Measurements from ENCODE around the gene AHCTF1. TPM values are rescaled to one million over a fixed set of nuclear protein-coding genes. Genes with fewer than 3 reads are reported as not detected.
A peak's percentile ranks its signal among the peaks of the same experiment; 100 is the strongest.
"Not testable (repeated sequence)": the region's sequence is repeated elsewhere in the genome, so short reads cannot be mapped to it uniquely, and the experiment has no call there.

AHCTF1 gene
- total RNA-seq, 3 donors from 2014 or later (not counting 1 experiment from before 2014, with no cell fraction given) = 46.5 to 50.2 (median 47.4) TPM

DNA sequence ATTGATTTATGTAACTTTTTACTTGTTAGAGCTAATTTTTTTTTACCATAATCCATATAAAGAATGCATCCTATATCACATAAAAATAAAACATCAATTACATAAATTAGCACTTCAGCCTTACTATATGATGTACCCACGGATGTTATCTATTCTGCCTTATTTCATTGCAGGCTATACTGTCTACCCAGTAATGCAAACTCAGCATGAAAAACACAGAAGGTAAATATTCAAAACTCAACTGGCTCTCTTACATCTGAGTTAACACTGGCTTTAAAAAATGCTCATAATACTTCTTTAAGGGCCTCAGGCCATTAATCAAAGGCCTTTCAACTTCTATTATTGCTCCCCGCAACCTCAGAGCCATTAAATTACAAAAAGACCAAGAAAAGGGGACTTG is 65.8 kb downstream of the AHCTF1 start:
- H3K36me3 Mint-ChIP-seq = peaks cover 15% of the 10 kb centered on the region
- no peak overlapping the region for H3K27ac Mint-ChIP-seq

DNA sequence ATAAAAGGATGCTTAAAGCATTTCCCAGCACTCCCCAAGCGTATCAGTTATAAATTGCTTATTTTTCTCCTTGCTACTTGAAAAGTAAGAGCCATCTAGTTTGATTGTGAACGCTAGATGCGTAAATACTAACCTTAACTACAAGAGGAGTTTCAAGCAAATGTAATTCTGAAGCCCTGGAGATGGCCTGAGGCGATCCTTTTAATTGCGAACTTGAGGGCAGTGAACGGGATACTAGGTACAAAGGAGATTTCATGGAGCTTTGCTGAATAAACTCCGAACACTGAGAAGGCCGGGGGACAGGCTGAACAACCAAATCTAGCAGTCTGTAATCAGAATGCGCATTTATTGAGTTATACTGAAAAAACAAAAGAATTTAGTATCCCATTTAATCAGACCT is 68.0 kb downstream of the AHCTF1 start:
- peaks cover 56% of the 10 kb centered on the region for H3K36me3 ChIP-seq (ENCODE audit: control insufficient read depth, insufficient read depth, low read length)
- DNase-seq; H3K27me3 Mint-ChIP-seq (ENCODE audit: low read depth in 2 of 2); H3K4me3 ChIP-seq (ENCODE audit: low read length); H3K27ac Mint-ChIP-seq; H3K4me1 ChIP-seq (ENCODE audit: control insufficient read depth, insufficient read depth, low read length); intact Hi-C loops (cut with micrococcal nuclease); ATAC-seq; H3K27ac ChIP-seq (ENCODE audit: low read length); H3K27me3 ChIP-seq (ENCODE audit: control insufficient read depth, insufficient read depth, low read length); H3K4me1 Mint-ChIP-seq; H3K4me3 Mint-ChIP-seq; H3K9me3 ChIP-seq (ENCODE audit: control insufficient read depth, insufficient read depth, low read length); H3K9me3 Mint-ChIP-seq: not testable (repeated sequence)
- WGBS (ENCODE audit: insufficient coverage) = over 99% methylated on average over 9 of the region's 9 CpGs
- peaks cover 15% of the 10 kb centered on the region for H3K36me3 Mint-ChIP-seq

More for the DNA sequence above, 65.8 kb downstream of the AHCTF1 start:
- TF ChIP-seq, protein P1, sequence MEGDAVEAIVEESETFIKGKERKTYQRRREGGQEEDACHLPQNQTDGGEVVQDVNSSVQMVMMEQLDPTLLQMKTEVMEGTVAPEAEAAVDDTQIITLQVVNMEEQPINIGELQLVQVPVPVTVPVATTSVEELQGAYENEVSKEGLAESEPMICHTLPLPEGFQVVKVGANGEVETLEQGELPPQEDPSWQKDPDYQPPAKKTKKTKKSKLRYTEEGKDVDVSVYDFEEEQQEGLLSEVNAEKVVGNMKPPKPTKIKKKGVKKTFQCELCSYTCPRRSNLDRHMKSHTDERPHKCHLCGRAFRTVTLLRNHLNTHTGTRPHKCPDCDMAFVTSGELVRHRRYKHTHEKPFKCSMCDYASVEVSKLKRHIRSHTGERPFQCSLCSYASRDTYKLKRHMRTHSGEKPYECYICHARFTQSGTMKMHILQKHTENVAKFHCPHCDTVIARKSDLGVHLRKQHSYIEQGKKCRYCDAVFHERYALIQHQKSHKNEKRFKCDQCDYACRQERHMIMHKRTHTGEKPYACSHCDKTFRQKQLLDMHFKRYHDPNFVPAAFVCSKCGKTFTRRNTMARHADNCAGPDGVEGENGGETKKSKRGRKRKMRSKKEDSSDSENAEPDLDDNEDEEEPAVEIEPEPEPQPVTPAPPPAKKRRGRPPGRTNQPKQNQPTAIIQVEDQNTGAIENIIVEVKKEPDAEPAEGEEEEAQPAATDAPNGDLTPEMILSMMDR (IDR thresholded peaks at IDR 0.05) = no peak
- Histone ChIP-seq H3K4me1 (ENCODE audit: control insufficient read depth, insufficient read depth, low read length) (no peaks in the 10 kb centered on the region), H3K27me3 (ENCODE audit: control insufficient read depth, insufficient read depth, low read length) (no peaks in the 10 kb centered on the region), H3K27ac (ENCODE audit: low read length) (no peak overlapping the region), H3K9me3 (ENCODE audit: control insufficient read depth, insufficient read depth, low read length) (no peaks in the 10 kb centered on the region), H3K4me3 (ENCODE audit: low read length) (no peak overlapping the region), H3K36me3 (ENCODE audit: control insufficient read depth, insufficient read depth, low read length) (peaks cover 50% of the 10 kb centered on the region)
- Mint-ChIP-seq H3K9me3 (no peaks in the 10 kb centered on the region), H3K4me1 (no peaks in the 10 kb centered on the region), H3K4me3 (no peak overlapping the region), H3K27me3 (ENCODE audit: low read depth in 2 of 2) (no peaks in the 10 kb centered on the region)
- DNase-seq (no peak), ATAC-seq (no peak)
- 100% methylated on average over 2 of the region's 2 CpGs for WGBS (ENCODE audit: insufficient coverage)
- intact Hi-C loops (cut with micrococcal nuclease) = no loop called here

DNA sequence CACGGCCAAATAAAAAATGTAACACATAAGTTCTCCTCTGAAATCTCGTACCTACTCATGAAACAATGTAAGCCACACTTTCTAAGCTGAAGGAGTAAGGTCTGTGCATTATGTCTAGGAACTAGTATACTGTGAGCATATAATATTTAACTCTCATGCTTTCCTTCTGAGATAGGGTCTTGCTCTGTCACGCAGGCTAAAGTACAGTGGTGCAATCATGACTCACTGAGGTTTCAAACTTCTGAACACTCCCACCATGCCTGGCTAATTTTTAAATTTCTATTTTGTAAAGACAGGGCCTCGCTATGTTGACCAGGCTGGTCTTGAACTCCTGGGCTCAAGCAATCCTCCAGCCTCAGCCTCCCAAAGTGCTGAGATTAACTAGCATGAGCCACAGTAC is 71.3 kb downstream of the AHCTF1 start:
- TF ChIP-seq, protein P1 (IDR thresholded peaks at IDR 0.05) = no peak
- WGBS (ENCODE audit: insufficient coverage) = 95% methylated on average over 3 of the region's 4 CpGs
- H3K4me3 ChIP-seq (ENCODE audit: low read length) = no peak overlapping the region

DNA sequence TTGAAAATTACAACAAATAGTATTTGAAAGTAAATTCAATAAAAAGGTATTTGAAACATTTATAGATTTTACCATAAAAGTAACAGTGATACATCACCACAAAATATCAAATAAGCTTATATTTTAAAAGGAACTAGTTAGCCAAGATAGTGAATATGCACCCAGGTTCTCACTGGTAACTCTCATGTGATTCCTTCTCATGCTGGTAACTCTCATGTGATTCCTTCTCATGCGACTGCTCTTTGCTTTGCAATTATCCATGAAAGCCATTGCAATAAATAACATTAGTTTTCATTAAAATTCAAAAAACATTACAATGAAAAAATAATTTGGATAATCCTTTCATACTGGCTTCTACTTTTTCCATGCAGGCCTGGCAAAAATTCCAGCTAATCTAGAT is 75.4 kb downstream of the AHCTF1 start:
- H3K36me3 ChIP-seq (ENCODE audit: control insufficient read depth, insufficient read depth, low read length) = peaks cover 86% of the 10 kb centered on the region

More for the DNA sequence above, 71.3 kb downstream of the AHCTF1 start:
- no peak for ATAC-seq
- Histone ChIP-seq H3K27ac (ENCODE audit: low read length) (no peak overlapping the region), H3K9me3 (ENCODE audit: control insufficient read depth, insufficient read depth, low read length) (no peaks in the 10 kb centered on the region), H3K4me1 (ENCODE audit: control insufficient read depth, insufficient read depth, low read length) (no peaks in the 10 kb centered on the region), H3K27me3 (ENCODE audit: control insufficient read depth, insufficient read depth, low read length) (no peaks in the 10 kb centered on the region), H3K36me3 (ENCODE audit: control insufficient read depth, insufficient read depth, low read length) (peaks cover 70% of the 10 kb centered on the region)
- Mint-ChIP-seq H3K4me3 (no peak overlapping the region), H3K27me3 (ENCODE audit: low read depth in 2 of 2) (no peaks in the 10 kb centered on the region), H3K36me3 (peaks cover 28% of the 10 kb centered on the region), H3K27ac (peak overlapping the region in 1 of 2 donors; percentile 14), H3K9me3 (no peaks in the 10 kb centered on the region), H3K4me1 (no peaks in the 10 kb centered on the region)
- intact Hi-C loops (cut with micrococcal nuclease) = no loop called here
- DNase-seq = no peak

DNA sequence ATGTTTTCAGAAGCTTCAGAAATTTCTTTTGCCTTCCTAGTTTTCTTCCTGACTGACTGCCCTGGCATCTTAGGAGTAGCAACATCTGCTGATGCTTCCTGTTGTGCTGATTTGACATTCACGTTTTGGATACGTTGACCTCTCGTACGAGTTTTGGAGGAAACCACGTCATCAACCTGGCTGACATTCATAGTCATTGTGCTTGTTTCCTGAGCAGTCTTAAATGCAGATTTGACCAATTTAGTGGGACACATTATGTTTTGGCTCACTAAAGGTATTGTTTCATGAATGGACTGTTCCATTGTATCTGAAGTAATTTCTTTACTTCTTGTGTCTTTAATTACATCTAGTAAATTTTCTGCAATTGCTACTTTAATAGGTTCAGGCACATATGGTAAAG is 81.1 kb downstream of the AHCTF1 start:
- H3K27me3 ChIP-seq (ENCODE audit: control insufficient read depth, insufficient read depth, low read length); ATAC-seq; H3K9me3 Mint-ChIP-seq; intact Hi-C loops (cut with micrococcal nuclease); H3K27me3 Mint-ChIP-seq (ENCODE audit: low read depth in 2 of 2); H3K27ac ChIP-seq (ENCODE audit: low read length); H3K4me3 ChIP-seq (ENCODE audit: low read length); H3K4me1 Mint-ChIP-seq; H3K27ac Mint-ChIP-seq; H3K9me3 ChIP-seq (ENCODE audit: control insufficient read depth, insufficient read depth, low read length); H3K4me1 ChIP-seq (ENCODE audit: control insufficient read depth, insufficient read depth, low read length); H3K4me3 Mint-ChIP-seq; DNase-seq: not testable (repeated sequence)
- no CpG with 5 or more reads among the region's 5 CpGs for WGBS (ENCODE audit: insufficient coverage)
- H3K36me3 ChIP-seq (ENCODE audit: control insufficient read depth, insufficient read depth, low read length) = peaks cover 73% of the 10 kb centered on the region
- H3K36me3 Mint-ChIP-seq = peaks cover 31% of the 10 kb centered on the region

More for the DNA sequence above, 75.4 kb downstream of the AHCTF1 start:
- Histone ChIP-seq H3K9me3 (ENCODE audit: control insufficient read depth, insufficient read depth, low read length) (no peaks in the 10 kb centered on the region), H3K4me3 (ENCODE audit: low read length) (no peak overlapping the region), H3K4me1 (ENCODE audit: control insufficient read depth, insufficient read depth, low read length) (no peaks in the 10 kb centered on the region), H3K27me3 (ENCODE audit: control insufficient read depth, insufficient read depth, low read length) (no peaks in the 10 kb centered on the region), H3K27ac (ENCODE audit: low read length) (no peak overlapping the region)
- intact Hi-C loops (cut with micrococcal nuclease) = no loop called here
- Mint-ChIP-seq H3K4me3 (no peak overlapping the region), H3K27ac (no peak overlapping the region), H3K9me3 (no peaks in the 10 kb centered on the region), H3K4me1 (no peaks in the 10 kb centered on the region), H3K27me3 (ENCODE audit: low read depth in 2 of 2) (no peaks in the 10 kb centered on the region), H3K36me3 (peaks cover 27% of the 10 kb centered on the region)
- ATAC-seq (no peak), DNase-seq (no peak)
- TF ChIP-seq, protein P1 (IDR thresholded peaks at IDR 0.05) = no peak
- 84% methylated on average over 1 of the region's 1 CpG for WGBS (ENCODE audit: insufficient coverage)
